Epithelial cell of esophagus (primary cell): Measurements from ENCODE around the gene IL13RA1.
A peak's percentile ranks its signal among the peaks of the same experiment; 100 is the strongest.

Experiments
- DNase-seq: peaks from one replicate; pipeline ENCODE4 v3.0.0; 2010; ENCODE audit warnings: low read depth
- H3K4me3 ChIP-seq: 2 replicates; pipeline ENCODE4 v1.5.1; 2011; ENCODE audit warnings: mild to moderate bottlenecking, low read length, control low read depth
- CTCF ChIP-seq: IDR thresholded peaks from 2 replicates; pipeline ENCODE4 v1.5.1; 2011; ENCODE audit warnings: low read depth, mild to moderate bottlenecking, low read length, control low read depth, inconsistent platforms; ENCODE audit not compliant: insufficient read depth; ENCODE audit errors: missing control alignments

IL13RA1 gene

GRCh38 chrX:118823263-118824172 is 96.1 kb downstream of the IL13RA1 start, which contains the start of gene ZCCHC12:
Gene ZCCHC12 (plus strand): TSS chrX:118823824. CDS start chrX:118825245, 1,421 bp downstream.
- DNase-seq: peak; percentile 14
- no peak for TF ChIP-seq CTCF
- H3K4me3 ChIP-seq: no peak within 1 kb of the TSS

GRCh38 chrX:118824173-118824730 is 96.8 kb downstream of the IL13RA1 start:
- H3K4me3 ChIP-seq: no peak overlapping the region
- no peak for DNase-seq
- no peak for TF ChIP-seq CTCF

- no peak overlapping the region for H3K4me3 ChIP-seq
- DNase-seq: no peak
- no peak for TF ChIP-seq CTCF
Observed at GRCh38 chrX:118825227-118825626, 97.8 kb downstream of the IL13RA1 start.

- peak overlapping the region; percentile 37 for H3K4me3 ChIP-seq
- TF ChIP-seq CTCF: peak; percentile 45
- DNase-seq: peak; percentile 23
Observed at GRCh38 chrX:118839334-118839958, 112.0 kb downstream of the IL13RA1 start.
